ENCODE results near the gene BTBD9.

GRCh38 chr6:38589367-38589720, 50.4 kb downstream of the BTBD9 start:
- TF ChIP-seq, protein P1, sequence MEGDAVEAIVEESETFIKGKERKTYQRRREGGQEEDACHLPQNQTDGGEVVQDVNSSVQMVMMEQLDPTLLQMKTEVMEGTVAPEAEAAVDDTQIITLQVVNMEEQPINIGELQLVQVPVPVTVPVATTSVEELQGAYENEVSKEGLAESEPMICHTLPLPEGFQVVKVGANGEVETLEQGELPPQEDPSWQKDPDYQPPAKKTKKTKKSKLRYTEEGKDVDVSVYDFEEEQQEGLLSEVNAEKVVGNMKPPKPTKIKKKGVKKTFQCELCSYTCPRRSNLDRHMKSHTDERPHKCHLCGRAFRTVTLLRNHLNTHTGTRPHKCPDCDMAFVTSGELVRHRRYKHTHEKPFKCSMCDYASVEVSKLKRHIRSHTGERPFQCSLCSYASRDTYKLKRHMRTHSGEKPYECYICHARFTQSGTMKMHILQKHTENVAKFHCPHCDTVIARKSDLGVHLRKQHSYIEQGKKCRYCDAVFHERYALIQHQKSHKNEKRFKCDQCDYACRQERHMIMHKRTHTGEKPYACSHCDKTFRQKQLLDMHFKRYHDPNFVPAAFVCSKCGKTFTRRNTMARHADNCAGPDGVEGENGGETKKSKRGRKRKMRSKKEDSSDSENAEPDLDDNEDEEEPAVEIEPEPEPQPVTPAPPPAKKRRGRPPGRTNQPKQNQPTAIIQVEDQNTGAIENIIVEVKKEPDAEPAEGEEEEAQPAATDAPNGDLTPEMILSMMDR (IDR thresholded peaks at IDR 0.05): no peak
- no peak for TF ChIP-seq PBX3 (IDR thresholded peaks at IDR 0.05)
- TF ChIP-seq SMC3 (IDR thresholded peaks at IDR 0.05): no peak
- no peak for TF ChIP-seq REST (IDR thresholded peaks at IDR 0.05)
- no peak for TF ChIP-seq EP300 (IDR thresholded peaks at IDR 0.05)
- no peak for TF ChIP-seq RARB (CRISPR knock-in tag; IDR thresholded peaks at IDR 0.05)
- no peak for TF ChIP-seq GATA3 (IDR thresholded peaks at IDR 0.05; ENCODE audit: borderline replicate concordance)
- TF ChIP-seq CEBPB (IDR thresholded peaks at IDR 0.05): no peak
- TF ChIP-seq NR3C1 (IDR thresholded peaks at IDR 0.05): no peak
- TF ChIP-seq POLR2A (IDR thresholded peaks at IDR 0.05; ENCODE audit: low read length): no peak
- TF ChIP-seq E2F6 (IDR thresholded peaks at IDR 0.05; ENCODE audit: borderline replicate concordance, low read depth): no peak
- TF ChIP-seq RNF2 (IDR thresholded peaks at IDR 0.05; ENCODE audit: borderline replicate concordance, low read depth): no peak

Measured in A549 (cell line).